Measurements from ENCODE around the gene EHF. TPM values are rescaled to one million over a fixed set of nuclear protein-coding genes. Genes with fewer than 3 reads are reported as not detected.

EHF gene
- total RNA-seq, 1 donor from 2014 or later = not detected

DNA sequence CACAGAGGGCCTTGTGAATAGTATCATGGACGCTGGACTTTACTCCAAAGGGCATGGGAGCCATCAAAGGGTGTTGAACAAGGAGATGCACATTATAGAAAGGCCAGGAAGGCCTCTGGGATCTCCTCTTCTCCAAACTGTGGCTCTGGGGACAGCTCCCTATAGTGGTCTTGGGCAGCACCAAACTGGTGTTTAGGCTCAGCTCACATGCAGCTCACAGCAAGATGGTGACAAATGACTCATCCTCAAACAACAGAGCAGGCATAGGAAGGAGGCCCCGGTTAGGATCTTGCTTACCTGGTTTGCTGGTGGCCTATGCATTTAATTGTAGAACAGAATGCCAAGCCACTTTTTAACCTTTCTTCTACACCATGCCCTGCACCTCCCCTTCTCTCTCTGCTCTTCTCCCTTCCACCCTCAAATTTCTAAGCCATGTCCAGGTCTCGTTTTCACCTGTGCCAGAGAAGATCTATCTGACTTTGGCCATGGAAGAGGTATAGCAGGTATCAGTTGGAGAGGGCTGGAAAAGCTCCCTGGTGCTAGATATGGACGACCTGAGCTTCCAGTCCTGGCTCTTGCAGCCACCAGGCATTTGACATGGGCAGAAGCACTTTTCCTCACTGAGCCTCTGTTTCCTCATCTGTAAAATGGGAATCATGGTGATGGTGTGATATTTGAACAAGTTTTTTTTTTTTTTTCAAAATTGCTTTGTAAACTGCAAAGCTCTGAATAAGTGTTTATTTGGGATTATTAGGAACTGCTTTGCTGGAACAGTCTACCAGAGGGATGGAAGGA lies 14.4 kb upstream of the EHF start:
- intact Hi-C loops (cut with DNase I) = no loop called here
- Histone ChIP-seq H3K4me3 (no peak overlapping the region), H3K9me3 (no peaks in the 10 kb centered on the region)

GRCh38 chr11:34609187-34609751 lies 11.6 kb upstream of the EHF start:
- intact Hi-C loops (cut with DNase I) = no loop called here
- no peaks in the 10 kb centered on the region for H3K9me3 ChIP-seq
- no peak for DNase-seq (ENCODE audit: low spot score in 2 of 2)
- TF ChIP-seq, protein P1, sequence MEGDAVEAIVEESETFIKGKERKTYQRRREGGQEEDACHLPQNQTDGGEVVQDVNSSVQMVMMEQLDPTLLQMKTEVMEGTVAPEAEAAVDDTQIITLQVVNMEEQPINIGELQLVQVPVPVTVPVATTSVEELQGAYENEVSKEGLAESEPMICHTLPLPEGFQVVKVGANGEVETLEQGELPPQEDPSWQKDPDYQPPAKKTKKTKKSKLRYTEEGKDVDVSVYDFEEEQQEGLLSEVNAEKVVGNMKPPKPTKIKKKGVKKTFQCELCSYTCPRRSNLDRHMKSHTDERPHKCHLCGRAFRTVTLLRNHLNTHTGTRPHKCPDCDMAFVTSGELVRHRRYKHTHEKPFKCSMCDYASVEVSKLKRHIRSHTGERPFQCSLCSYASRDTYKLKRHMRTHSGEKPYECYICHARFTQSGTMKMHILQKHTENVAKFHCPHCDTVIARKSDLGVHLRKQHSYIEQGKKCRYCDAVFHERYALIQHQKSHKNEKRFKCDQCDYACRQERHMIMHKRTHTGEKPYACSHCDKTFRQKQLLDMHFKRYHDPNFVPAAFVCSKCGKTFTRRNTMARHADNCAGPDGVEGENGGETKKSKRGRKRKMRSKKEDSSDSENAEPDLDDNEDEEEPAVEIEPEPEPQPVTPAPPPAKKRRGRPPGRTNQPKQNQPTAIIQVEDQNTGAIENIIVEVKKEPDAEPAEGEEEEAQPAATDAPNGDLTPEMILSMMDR (IDR thresholded peaks at IDR 0.05) = no peak
- H3K27me3 ChIP-seq = no peaks in the 10 kb centered on the region
- no peak overlapping the region for H3K27ac ChIP-seq
- no peak overlapping the region for H3K4me3 ChIP-seq
- H3K4me1 ChIP-seq = no peaks in the 10 kb centered on the region
- H3K36me3 ChIP-seq = no peaks in the 10 kb centered on the region

More for the DNA sequence above, 14.4 kb upstream of the EHF start:
- Histone ChIP-seq H3K36me3 (no peaks in the 10 kb centered on the region), H3K27ac (no peak overlapping the region), H3K27me3 (no peaks in the 10 kb centered on the region), H3K4me1 (no peaks in the 10 kb centered on the region)
- DNase-seq (ENCODE audit: low spot score in 2 of 2) = no peak
- TF ChIP-seq, protein P1 (IDR thresholded peaks at IDR 0.05) = no peak

DNA sequence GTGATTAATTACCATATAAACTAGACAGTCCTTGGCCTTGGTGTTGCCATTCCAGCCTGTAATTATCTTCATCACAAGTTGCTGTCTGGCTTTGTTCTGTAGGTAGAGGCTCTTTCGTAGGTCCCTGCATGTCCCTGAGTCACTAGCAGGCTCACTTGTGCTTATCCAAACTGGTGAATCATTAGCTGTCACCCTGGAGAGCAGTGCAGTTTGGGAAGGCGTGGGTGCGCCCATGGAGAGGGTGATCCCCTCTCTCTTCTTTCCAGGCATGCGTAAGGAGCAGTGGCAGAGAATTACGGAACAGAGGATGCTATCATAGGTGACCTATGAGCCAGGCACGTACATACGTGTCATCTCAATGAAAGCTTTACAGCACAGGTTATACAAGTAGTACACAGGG lies 11.0 kb upstream of the EHF start:
- H3K4me3 ChIP-seq = no peak overlapping the region
- H3K36me3 ChIP-seq = no peaks in the 10 kb centered on the region
- TF ChIP-seq, protein P1 (IDR thresholded peaks at IDR 0.05) = no peak
- DNase-seq (ENCODE audit: low spot score in 2 of 2) = no peak
- no peak overlapping the region for H3K27ac ChIP-seq
- no peaks in the 10 kb centered on the region for H3K27me3 ChIP-seq
- intact Hi-C loops (cut with DNase I) = no loop called here
- H3K9me3 ChIP-seq = no peaks in the 10 kb centered on the region
- no peaks in the 10 kb centered on the region for H3K4me1 ChIP-seq

- DNase-seq (ENCODE audit: low spot score in 2 of 2) = no peak
- no peaks in the 10 kb centered on the region for H3K36me3 ChIP-seq
- H3K4me3 ChIP-seq = no peak overlapping the region
- H3K9me3 ChIP-seq = no peaks in the 10 kb centered on the region
- intact Hi-C loops (cut with DNase I) = no loop called here
- no peaks in the 10 kb centered on the region for H3K4me1 ChIP-seq
- no peaks in the 10 kb centered on the region for H3K27me3 ChIP-seq
- TF ChIP-seq, protein P1 (IDR thresholded peaks at IDR 0.05) = no peak
- no peak overlapping the region for H3K27ac ChIP-seq
Measured at GRCh38 chr11:34610324-34611041, 10.4 kb upstream of the EHF start.

- Histone ChIP-seq H3K9me3 (no peaks in the 10 kb centered on the region), H3K4me3 (no peak overlapping the region)
- intact Hi-C loops (cut with DNase I) = no loop called here
Measured at GRCh38 chr11:34613015-34613414, 7.9 kb upstream of the EHF start.

More at GRCh38 chr11:34613015-34613414, 7.9 kb upstream of the EHF start:
- Histone ChIP-seq H3K27me3 (no peaks in the 10 kb centered on the region), H3K4me1 (no peaks in the 10 kb centered on the region), H3K36me3 (no peaks in the 10 kb centered on the region), H3K27ac (no peak overlapping the region)
- no peak for DNase-seq (ENCODE audit: low spot score in 2 of 2)
- TF ChIP-seq, protein P1 (IDR thresholded peaks at IDR 0.05) = no peak
